H9 (cell line): Measurements from ENCODE around the gene ANKRD28. TPM values are rescaled to one million over a fixed set of nuclear protein-coding genes. Genes with fewer than 3 reads are reported as not detected.

Experiments used
- DNase-seq: peaks from one replicate; pipeline ENCODE4 v3.0.0-alpha.2; 2017
- H2AFZ ChIP-seq: one replicate; pipeline ENCODE4 v1.6.1; 2013; ENCODE audit warnings: mild to moderate bottlenecking, low read length, control low read depth, moderate library complexity
- H2AK5ac ChIP-seq: 2 replicates; pipeline ENCODE4 v1.6.1; 2013; ENCODE audit warnings: low read length, control low read depth, mixed read lengths; ENCODE audit not compliant: insufficient read length
- H2BK120ac ChIP-seq: one replicate; pipeline ENCODE4 v1.6.1; 2013; ENCODE audit warnings: low read depth, mild to moderate bottlenecking, low read length, control low read depth, inconsistent platforms; ENCODE audit not compliant: poor library complexity, severe bottlenecking
- H2BK12ac ChIP-seq: 2 replicates; pipeline ENCODE4 v1.6.1; 2013; ENCODE audit warnings: low read length, control low read depth, mixed read lengths, low read depth; ENCODE audit not compliant: insufficient read length
- H2BK15ac ChIP-seq: 2 replicates; pipeline ENCODE4 v1.6.1; 2013; ENCODE audit warnings: low read depth, low read length, control low read depth
- H2BK20ac ChIP-seq: one replicate; pipeline ENCODE4 v1.6.1; 2013; ENCODE audit warnings: low read depth, mild to moderate bottlenecking, low read length, control low read depth, inconsistent platforms; ENCODE audit not compliant: poor library complexity, severe bottlenecking
- H2BK5ac ChIP-seq: 2 replicates; pipeline ENCODE4 v1.6.1; 2013; ENCODE audit warnings: low read length, control low read depth, mixed read lengths; ENCODE audit not compliant: insufficient read length
- H3K14ac ChIP-seq: 2 replicates; pipeline ENCODE4 v1.6.1; 2013; ENCODE audit warnings: low read length, control low read depth; ENCODE audit not compliant: insufficient read depth
- H3K18ac ChIP-seq: 2 replicates; pipeline ENCODE4 v1.6.1; 2013; ENCODE audit warnings: low read depth, mild to moderate bottlenecking, mixed read lengths, low read length, control low read depth; ENCODE audit not compliant: insufficient read length
- H3K23ac ChIP-seq: 2 replicates; pipeline ENCODE4 v1.6.1; 2013; ENCODE audit warnings: low read length, control low read depth, mixed read lengths, low read depth; ENCODE audit not compliant: insufficient read length
- H3K23me2 ChIP-seq: 2 replicates; pipeline ENCODE4 v1.6.1; 2013; ENCODE audit warnings: low read depth, mild to moderate bottlenecking, mixed read lengths, low read length, control low read depth; ENCODE audit not compliant: insufficient read length, poor library complexity, severe bottlenecking
- H3K27ac ChIP-seq: 2 replicates; pipeline ENCODE4 v1.5.1; 2013; ENCODE audit warnings: low read length, control low read depth, mixed read lengths, low read depth; ENCODE audit not compliant: insufficient read length
- H3K27me3 ChIP-seq: 2 replicates; pipeline ENCODE4 v1.6.1; 2013; ENCODE audit warnings: low read length, control low read depth, inconsistent platforms; ENCODE audit not compliant: insufficient read depth
- H3K4ac ChIP-seq: 2 replicates; pipeline ENCODE4 v1.6.1; 2013; ENCODE audit warnings: low read depth, mild to moderate bottlenecking, control low read depth, inconsistent platforms, low read length, moderate library complexity
- H3K4me1 ChIP-seq: 2 replicates; pipeline ENCODE4 v1.6.1; 2013; ENCODE audit warnings: low read length, control low read depth, inconsistent platforms; ENCODE audit not compliant: insufficient read depth
- H3K4me2 ChIP-seq: 2 replicates; pipeline ENCODE4 v1.6.1; 2013; ENCODE audit warnings: low read length, control low read depth, mixed read lengths; ENCODE audit not compliant: insufficient read length, insufficient read depth
- H3K56ac ChIP-seq: 2 replicates; pipeline ENCODE4 v1.6.1; 2013; ENCODE audit warnings: low read depth, mild to moderate bottlenecking, mixed read lengths, low read length, control low read depth; ENCODE audit not compliant: insufficient read length
- H3K79me1 ChIP-seq: 2 replicates; pipeline ENCODE4 v1.6.1; 2013; ENCODE audit warnings: low read depth, mild to moderate bottlenecking, moderate library complexity, low read length, control low read depth, inconsistent platforms; ENCODE audit not compliant: insufficient read depth, poor library complexity, severe bottlenecking
- H3K79me2 ChIP-seq: 2 replicates; pipeline ENCODE4 v1.6.1; 2013; ENCODE audit warnings: low read length, control low read depth, inconsistent platforms; ENCODE audit not compliant: insufficient read depth
- H3K9ac ChIP-seq: 2 replicates; pipeline ENCODE4 v1.6.1; 2013; ENCODE audit warnings: low read length, control low read depth, mixed read lengths; ENCODE audit not compliant: insufficient read length; ENCODE audit errors: extremely low read depth
- H3K9me3 ChIP-seq: one replicate; pipeline ENCODE4 v1.6.1; 2013; ENCODE audit warnings: low read depth, low read length, inconsistent platforms; ENCODE audit not compliant: control insufficient read depth
- H3T11ph ChIP-seq: one replicate; pipeline ENCODE4 v1.6.1; 2013; ENCODE audit warnings: mild to moderate bottlenecking, low read length, control low read depth, inconsistent platforms
- H4K20me1 ChIP-seq: one replicate; pipeline ENCODE4 v1.6.1; 2013; ENCODE audit not compliant: control insufficient read depth, insufficient read length, insufficient read depth
- H4K5ac ChIP-seq: 2 replicates; pipeline ENCODE4 v1.6.1; 2013; ENCODE audit warnings: low read depth, mild to moderate bottlenecking, mixed read lengths, low read length, control low read depth; ENCODE audit not compliant: insufficient read length
- H4K8ac ChIP-seq: replicated peaks from 2 replicates; pipeline ENCODE4 v1.6.1; 2013; ENCODE audit warnings: low read length, control low read depth, mixed read lengths, low read depth; ENCODE audit not compliant: insufficient read length
- H4K91ac ChIP-seq: 2 replicates; pipeline ENCODE4 v1.6.1; 2013; ENCODE audit warnings: low read depth, mild to moderate bottlenecking, moderate library complexity, mixed read lengths, low read length, control low read depth; ENCODE audit not compliant: insufficient read length
- H3K27ac Mint-ChIP-seq, 3 experiments: 2 replicates in 2 of 3; 3 replicates in 1 of 3; pipeline ENCODE4 v1.8.0; 2020 to 2021; ENCODE audit warnings: mixed read lengths in 3 of 3, mild to moderate bottlenecking in 1 of 3, moderate library complexity in 1 of 3
- H3K27me3 Mint-ChIP-seq: 2 replicates; pipeline ENCODE4 v1.8.0; 2021; ENCODE audit warnings: low read depth, mild to moderate bottlenecking, moderate library complexity, mixed read lengths
- H3K36me3 Mint-ChIP-seq, 3 experiments: 2 replicates in 2 of 3; 3 replicates in 1 of 3; pipeline ENCODE4 v1.8.0; 2020 to 2021; ENCODE audit warnings: low read depth in 3 of 3, mixed read lengths in 3 of 3; ENCODE audit not compliant: insufficient read depth in 1 of 3
- H3K4me1 Mint-ChIP-seq, 2 experiments: 2 replicates each; pipeline ENCODE4 v1.8.0; 2020; ENCODE audit warnings: mixed read lengths in 2 of 2
- H3K4me3 Mint-ChIP-seq, 2 experiments: 2 replicates in 1 of 2; 3 replicates in 1 of 2; pipeline ENCODE4 v1.8.0; 2020 to 2021; ENCODE audit warnings: mild to moderate bottlenecking in 2 of 2, mixed read lengths in 2 of 2, moderate library complexity in 1 of 2
- H3K9me3 Mint-ChIP-seq, 2 experiments: 2 replicates in 1 of 2; 3 replicates in 1 of 2; pipeline ENCODE4 v1.8.0; 2020; ENCODE audit warnings: mild to moderate bottlenecking in 2 of 2, mixed read lengths in 2 of 2, moderate library complexity in 1 of 2
- WGBS: extraction: QIAGEN DNeasy Blood & Tissue Kit; methylation state at CpG from one replicate; pipeline ENCODE4 v1.1.7; 2013; ENCODE audit warnings: missing lambda C conversion rate, low lambda C conversion rate, mixed read lengths; ENCODE audit not compliant: insufficient read length; ENCODE audit errors: extremely low coverage; 5-methylcytosine and 5-hydroxymethylcytosine counted together
- total RNA-seq: library from RNA; stranded (reverse); gene quantifications from 2 replicates; pipeline ENCODE4 v1.2.1, GENCODE V29; 2021
- TF ChIP-seq, protein P1 (sequence below): fragments of 200-600 bp; sonication (generic); conservative IDR thresholded peaks from 3 replicates; pipeline ENCODE4 v1.8.0; 2021; ENCODE audit warnings: antibody characterized with exemption, mild to moderate bottlenecking

ANKRD28 gene
- total RNA-seq, 1 experiment from 2014 or later, result 59.0 TPM

DNA sequence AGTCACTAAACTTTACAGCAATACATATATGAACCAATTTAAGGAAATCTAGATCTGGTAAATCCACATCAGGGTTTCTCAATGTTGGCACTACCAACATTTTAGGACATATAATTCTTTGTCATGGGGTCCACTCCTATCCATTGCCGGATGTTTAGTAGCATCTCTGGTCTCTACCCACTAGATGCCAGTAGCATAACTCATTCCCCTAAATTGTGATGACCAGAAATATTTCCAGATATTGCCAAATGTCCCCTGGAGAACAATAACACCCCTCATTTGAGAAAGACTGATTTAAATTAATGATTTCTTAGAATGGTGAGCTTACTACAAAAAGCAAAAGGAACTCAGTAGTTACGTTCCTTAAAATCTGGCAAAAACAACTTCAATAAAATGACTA lies 23.1 kb upstream of the ANKRD28 start:
- Mint-ChIP-seq H3K27ac (no peak overlapping the region; a peak in 1 of 7 replicates), H3K9me3 (no peaks in the 10 kb centered on the region), H3K36me3 (no peaks in the 10 kb centered on the region), H3K4me1 (peaks cover 11 to 12% of the 10 kb centered on the region in 2 experiments), H3K27me3 (no peaks in the 10 kb centered on the region), H3K4me3 (no peak overlapping the region)
- Histone ChIP-seq H3K14ac (no peak overlapping the region), H2BK120ac (no peak overlapping the region), H3K9me3 (no peaks in the 10 kb centered on the region), H3T11ph (no peak overlapping the region), H3K79me1 (peaks cover 12% of the 10 kb centered on the region), H2BK5ac (no peak overlapping the region), H3K23me2 (no peaks in the 10 kb centered on the region), H3K4me2 (no peak overlapping the region), H2BK12ac (no peak overlapping the region), H3K79me2 (peaks cover 10% of the 10 kb centered on the region; the same call in 1 of the 2 replicates), H2AFZ (no peak overlapping the region), H2BK15ac (no peak overlapping the region), H4K91ac (no peak overlapping the region), H3K56ac (no peak overlapping the region), H4K20me1 (no peaks in the 10 kb centered on the region), H3K4me1 (no peaks in the 10 kb centered on the region), H3K27me3 (no peaks in the 10 kb centered on the region), H2BK20ac (no peak overlapping the region), H3K4ac (no peak overlapping the region), H3K27ac (no peak overlapping the region), H2AK5ac (no peak overlapping the region), H3K23ac (no peak overlapping the region), H3K9ac (no peak overlapping the region), H4K5ac (no peak overlapping the region), H4K8ac (no peak overlapping the region), H3K18ac (no peak overlapping the region)
- DNase-seq, result no peak
- TF ChIP-seq, protein P1, sequence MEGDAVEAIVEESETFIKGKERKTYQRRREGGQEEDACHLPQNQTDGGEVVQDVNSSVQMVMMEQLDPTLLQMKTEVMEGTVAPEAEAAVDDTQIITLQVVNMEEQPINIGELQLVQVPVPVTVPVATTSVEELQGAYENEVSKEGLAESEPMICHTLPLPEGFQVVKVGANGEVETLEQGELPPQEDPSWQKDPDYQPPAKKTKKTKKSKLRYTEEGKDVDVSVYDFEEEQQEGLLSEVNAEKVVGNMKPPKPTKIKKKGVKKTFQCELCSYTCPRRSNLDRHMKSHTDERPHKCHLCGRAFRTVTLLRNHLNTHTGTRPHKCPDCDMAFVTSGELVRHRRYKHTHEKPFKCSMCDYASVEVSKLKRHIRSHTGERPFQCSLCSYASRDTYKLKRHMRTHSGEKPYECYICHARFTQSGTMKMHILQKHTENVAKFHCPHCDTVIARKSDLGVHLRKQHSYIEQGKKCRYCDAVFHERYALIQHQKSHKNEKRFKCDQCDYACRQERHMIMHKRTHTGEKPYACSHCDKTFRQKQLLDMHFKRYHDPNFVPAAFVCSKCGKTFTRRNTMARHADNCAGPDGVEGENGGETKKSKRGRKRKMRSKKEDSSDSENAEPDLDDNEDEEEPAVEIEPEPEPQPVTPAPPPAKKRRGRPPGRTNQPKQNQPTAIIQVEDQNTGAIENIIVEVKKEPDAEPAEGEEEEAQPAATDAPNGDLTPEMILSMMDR, result no peak
- no CpG with 5 or more reads among the region's 2 CpGs for WGBS
